GM21447 (cell line): ENCODE measurements around the gene CUTA.

Source experiments
- ATAC-seq: cut with Tn5 transposase; IDR thresholded peaks from one replicate; pipeline ENCODE4 v1.9.1; 2021; ENCODE audit not compliant: unreplicated experiment

CUTA gene

GRCh38 chr6:33417903-33418689 is at the start of gene CUTA:
TSS of gene CUTA (minus strand) at chr6:33418107. CDS start at chr6:33418000, 107 bp downstream.
- peak; percentile 72 for ATAC-seq

GRCh38 chr6:33467091-33467490 is 49.2 kb upstream of the CUTA start:
- no peak for ATAC-seq

- ATAC-seq: no peak
Observed at GRCh38 chr6:33466075-33466735, 48.3 kb upstream of the CUTA start.

GRCh38 chr6:33459226-33459625 is 41.3 kb upstream of the CUTA start:
- no peak for ATAC-seq

DNA sequence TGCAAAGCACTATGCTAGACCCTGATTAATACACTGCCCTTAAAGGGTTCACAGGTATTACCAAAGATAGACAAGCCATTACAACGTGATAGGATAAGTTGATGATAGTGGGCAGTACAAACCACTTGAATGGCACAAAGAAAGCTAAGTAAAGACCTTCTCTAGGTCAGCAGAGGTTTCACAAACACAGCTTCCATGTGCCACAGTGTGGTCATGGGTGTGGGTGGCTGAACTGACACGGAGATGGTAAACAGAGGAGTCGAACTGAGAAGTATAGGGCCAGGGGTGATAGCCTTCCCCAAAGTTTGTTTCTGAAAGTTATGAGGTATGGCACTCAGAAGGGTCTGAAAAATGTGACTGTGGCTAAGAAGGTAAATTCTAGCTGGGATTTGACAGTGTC is 40.8 kb upstream of the CUTA start:
- ATAC-seq: no peak

GRCh38 chr6:33456156-33456555 is 38.2 kb upstream of the CUTA start:
- ATAC-seq: no peak

GRCh38 chr6:33455051-33455450 is 37.1 kb upstream of the CUTA start:
- ATAC-seq: no peak

- ATAC-seq: peak; percentile 98
Observed at GRCh38 chr6:33454009-33454946, 36.4 kb upstream of the CUTA start, which contains the start of gene ZBTB9. TSS of gene ZBTB9 (plus strand) at chr6:33454576. CDS start at chr6:33455101, 525 bp downstream.

GRCh38 chr6:33453393-33454008 is 35.6 kb upstream of the CUTA start:
- no peak for ATAC-seq

DNA sequence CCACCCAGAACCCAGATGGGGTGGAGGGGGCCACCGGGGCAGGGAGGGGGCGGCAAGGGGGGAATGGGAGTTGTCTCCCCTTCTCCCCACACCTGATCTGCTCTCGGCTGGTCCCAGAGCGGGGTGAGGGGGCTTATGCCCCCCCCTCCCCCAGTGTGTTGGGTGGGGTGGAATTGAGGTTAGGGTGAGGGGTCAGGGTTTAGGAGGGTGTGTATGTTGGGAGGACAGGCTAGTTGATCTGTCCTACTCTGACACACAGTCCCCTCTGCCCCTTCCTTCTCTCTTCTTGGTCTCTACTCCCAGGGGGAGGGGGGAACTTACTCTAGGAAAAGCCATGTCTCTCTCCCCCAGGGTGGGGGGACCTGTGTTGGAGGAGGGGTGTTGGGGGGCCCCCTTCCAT is 34.6 kb upstream of the CUTA start:
- ATAC-seq: no peak

- ATAC-seq: no peak
Observed at GRCh38 chr6:33451606-33452005, 33.7 kb upstream of the CUTA start.

- ATAC-seq: no peak
Observed at GRCh38 chr6:33450434-33450833, 32.5 kb upstream of the CUTA start.

DNA sequence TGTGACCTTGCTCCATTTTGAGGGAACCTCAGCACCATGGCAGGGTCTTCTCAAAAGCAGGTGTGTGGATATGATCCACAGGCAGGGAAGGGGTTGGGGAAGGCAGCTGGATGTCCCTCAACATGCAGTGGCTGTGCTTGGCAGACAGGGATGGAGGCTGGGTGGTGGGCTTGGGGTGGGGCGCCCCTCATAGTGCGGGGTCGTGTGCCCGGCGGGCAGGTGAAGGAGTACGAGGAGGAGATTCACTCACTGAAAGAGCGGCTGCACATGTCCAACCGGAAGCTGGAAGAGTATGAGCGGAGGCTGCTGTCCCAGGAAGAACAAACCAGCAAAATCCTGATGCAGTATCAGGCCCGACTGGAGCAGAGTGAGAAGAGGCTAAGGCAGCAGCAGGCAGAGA is 28.4 kb upstream of the CUTA start:
- ATAC-seq: no peak

DNA sequence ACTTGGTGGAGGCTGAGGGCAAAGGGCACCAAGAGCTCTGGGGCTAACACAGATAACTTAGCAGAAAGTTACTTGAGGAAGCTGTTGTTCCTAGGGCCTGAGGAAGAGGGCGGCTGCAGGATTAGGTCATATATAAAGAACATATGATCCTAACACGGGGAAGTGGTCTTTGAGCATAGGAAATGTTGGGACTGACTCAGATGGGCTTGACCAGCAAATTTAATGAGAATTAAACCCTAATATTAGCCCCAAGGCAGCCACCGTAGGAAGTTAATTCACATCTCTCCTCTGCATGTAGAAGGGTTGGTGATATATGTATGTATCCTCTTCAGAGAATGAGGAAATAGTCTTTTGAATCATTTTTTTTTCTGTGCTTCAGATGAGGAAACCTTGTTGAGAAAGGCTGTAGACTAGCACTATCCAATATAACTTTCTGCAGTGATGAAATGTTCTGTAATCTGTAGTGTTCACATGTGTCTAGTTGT is 27.3 kb upstream of the CUTA start:
- ATAC-seq: no peak

GRCh38 chr6:33443619-33444504 is 26.0 kb upstream of the CUTA start:
- no peak for ATAC-seq

DNA sequence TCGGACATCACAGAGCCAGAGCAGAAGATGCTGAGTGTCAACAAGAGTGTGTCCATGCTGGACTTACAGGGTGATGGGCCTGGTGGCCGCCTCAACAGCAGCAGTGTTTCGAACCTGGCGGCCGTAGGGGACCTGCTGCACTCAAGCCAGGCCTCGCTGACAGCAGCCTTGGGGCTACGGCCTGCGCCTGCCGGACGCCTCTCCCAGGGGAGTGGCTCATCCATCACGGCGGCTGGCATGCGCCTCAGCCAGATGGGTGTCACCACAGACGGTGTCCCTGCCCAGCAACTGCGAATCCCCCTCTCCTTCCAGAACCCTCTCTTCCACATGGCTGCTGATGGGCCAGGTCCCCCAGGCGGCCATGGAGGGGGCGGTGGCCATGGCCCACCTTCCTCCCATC is 25.1 kb upstream of the CUTA start:
- ATAC-seq: no peak

DNA sequence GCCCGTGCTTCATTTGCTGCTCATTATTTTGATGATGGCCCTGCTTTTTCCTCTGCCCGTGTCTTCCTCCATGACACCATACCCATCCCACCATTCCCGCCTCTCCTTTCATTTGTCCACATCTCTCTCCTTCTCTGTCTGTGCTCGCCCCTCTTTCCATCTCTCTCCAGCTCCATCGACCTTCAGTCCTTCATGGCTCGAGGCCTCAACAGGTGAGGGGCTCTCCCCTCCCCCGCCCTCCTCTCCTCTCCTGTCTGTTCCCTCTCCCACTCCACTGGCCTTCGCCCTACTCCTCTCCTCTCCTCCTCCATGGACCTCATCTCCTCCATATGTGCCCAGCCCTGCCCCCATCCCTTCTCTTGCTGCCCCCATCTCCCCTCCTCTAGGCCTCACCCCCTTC is 24.4 kb upstream of the CUTA start:
- ATAC-seq: no peak

GRCh38 chr6:33441457-33441856 is 23.6 kb upstream of the CUTA start:
- no peak for ATAC-seq

DNA sequence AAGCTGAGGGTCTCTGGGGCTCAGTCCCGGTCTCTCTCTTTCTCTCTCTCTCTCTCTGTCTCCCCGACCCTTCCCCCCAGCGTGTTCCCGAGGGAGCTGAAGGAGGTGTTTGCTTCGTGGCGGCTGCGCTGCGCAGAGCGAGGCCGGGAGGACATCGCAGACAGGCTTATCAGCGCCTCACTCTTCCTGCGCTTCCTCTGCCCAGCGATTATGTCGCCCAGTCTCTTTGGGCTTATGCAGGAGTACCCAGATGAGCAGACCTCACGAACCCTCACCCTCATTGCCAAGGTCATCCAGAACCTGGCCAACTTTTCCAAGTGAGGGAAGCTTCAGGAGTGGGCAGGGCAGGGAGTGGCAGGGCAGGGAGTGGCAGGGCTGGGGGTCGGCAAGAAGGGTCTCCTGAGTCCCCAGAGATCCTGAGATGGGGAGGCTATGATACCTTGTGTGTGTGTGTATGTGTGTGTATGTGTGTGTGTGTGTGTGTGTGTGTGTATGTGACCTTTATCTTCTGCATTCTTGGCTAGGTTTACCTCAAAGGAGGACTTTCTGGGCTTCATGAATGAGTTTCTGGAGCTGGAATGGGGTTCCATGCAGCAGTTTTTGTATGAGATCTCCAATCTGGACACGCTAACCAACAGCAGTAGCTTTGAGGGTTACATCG is 22.9 kb upstream of the CUTA start:
- no peak for ATAC-seq
